ENCODE measurements around the gene NTN5.
"Not testable (repeated sequence)": the region's sequence is repeated elsewhere in the genome, so short reads cannot be mapped to it uniquely, and the experiment has no call there.

NTN5 gene

DNA sequence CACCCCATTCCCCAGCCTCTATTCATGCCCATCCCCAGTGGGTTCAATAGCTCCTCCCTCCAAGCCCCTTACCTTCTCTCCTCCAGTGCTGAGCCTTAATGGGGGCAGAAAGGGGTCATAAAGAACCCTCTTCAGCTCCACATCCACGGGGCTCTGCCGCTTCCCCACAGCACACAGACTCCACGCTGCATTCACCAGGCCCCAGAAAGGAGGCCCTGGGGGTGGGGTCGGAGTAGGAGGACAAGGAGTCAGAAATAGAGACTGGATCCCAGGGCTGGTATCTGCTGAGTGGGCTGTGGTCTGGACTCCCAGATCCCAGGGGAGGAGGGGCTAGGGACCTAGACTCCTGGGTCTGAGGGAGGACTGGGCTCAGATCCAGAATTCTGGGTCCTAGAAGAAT lies 28.5 kb downstream of the NTN5 start:
- DNase-seq: no peak

DNA sequence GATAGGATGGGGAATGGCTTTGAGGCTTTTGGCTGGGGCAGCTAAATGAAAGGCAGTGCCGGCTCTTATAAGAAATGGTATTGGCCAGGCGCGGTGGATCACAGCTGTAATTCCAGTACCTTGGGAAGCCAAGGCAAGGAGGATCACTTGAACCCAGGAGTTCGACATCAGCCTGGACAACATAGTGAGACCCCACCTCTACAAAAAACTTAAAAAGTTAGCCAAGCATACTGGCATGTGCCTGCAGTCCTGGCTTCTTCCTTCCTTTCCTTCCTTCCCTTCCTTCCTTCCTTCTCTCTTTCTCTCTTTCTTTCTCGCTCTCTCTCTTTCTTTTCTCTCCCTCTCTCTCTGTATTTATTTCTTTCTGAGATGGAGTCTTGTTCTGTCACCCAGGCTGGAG lies 30.0 kb downstream of the NTN5 start:
- DNase-seq: no peak

DNA sequence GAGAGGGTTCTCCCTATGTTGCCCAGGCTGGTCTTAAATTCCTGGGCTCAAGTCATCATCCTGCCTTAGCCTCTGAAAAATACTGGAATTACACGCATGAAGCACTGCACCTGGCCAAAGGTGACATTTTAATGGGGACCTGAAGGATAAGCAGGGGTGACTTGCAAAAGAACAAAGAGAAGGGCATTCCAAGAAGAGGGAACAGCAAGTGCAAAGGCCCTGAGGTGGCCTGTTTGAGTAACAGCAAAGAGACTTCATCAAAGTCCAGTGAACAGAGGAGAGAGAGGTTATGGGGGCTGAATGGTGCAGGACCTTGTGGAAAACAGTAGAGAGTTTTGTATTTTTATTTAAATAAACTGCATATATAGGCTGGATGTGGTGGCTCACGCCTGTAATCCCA lies 31.0 kb downstream of the NTN5 start:
- DNase-seq: no peak

DNA sequence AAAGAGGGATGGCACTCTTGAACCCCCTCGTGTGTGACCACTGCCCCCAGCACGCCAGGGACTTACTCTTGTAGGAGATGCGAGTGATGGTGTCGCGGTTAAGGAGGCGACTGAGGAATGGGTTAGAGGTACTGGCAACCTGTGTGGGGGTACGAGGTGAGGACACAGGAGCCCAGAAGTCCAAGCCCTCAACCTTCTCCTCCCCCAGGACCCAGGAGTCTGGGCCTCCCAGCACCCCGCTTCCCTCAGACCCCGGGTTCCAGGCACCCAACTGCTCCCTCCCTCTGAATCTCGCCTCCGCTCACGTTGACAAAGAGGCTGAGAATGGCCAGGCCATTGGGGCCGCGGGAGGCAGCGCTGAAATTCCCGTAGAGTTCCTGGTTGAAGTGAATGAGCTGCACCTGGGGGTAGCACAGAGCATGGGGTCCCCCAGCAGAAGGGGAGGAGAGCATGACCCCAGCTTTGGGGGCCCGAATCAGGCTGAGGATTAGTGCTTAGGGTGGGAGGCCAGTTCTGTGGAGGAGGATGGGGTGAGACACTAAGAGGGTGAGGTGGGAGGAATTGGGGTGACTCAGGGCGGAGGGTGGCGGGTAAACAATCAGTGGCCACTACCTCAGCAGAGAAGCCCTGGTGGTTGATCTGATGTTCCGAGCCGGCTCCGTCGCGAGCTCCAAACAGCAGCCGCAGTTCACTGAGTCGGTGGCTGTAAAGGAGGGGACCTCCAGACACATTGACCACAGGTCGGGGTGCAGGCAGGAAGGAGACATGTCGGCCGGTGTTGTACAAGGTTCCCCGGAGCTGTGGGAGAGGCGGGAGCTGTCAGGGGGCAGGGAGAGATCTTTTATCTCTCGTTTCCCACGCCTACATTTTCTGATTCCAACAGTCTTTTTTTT lies 33.1 kb downstream of the NTN5 start:
- no peak for DNase-seq

DNA sequence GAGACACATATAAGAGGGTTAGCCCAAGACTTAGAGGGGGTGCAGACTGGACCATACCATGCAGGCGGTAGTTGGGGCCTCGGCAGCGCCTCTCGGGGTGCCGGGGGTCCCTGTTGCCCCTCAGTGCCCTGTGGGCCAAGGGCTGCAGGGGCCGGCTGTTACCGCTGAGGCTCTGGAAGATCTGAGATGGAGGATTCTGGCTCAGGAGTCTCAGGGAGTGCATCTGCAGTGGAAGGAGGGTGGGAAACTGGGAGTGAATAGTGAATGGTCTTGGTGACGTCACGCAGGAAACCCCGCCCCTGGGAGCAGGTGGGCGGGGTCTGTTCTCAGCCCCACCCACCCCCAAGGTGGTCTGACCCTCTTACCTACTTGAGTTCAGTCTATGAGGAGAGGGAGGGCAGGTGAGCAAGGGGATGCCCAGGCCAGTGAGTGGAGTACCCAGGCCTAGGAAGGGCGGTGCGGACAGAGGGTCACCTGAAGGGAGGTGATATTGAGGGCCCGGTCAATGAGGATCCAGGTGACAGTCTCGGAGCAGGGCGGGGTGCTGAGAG lies 33.9 kb downstream of the NTN5 start:
- DNase-seq: no peak

DNA sequence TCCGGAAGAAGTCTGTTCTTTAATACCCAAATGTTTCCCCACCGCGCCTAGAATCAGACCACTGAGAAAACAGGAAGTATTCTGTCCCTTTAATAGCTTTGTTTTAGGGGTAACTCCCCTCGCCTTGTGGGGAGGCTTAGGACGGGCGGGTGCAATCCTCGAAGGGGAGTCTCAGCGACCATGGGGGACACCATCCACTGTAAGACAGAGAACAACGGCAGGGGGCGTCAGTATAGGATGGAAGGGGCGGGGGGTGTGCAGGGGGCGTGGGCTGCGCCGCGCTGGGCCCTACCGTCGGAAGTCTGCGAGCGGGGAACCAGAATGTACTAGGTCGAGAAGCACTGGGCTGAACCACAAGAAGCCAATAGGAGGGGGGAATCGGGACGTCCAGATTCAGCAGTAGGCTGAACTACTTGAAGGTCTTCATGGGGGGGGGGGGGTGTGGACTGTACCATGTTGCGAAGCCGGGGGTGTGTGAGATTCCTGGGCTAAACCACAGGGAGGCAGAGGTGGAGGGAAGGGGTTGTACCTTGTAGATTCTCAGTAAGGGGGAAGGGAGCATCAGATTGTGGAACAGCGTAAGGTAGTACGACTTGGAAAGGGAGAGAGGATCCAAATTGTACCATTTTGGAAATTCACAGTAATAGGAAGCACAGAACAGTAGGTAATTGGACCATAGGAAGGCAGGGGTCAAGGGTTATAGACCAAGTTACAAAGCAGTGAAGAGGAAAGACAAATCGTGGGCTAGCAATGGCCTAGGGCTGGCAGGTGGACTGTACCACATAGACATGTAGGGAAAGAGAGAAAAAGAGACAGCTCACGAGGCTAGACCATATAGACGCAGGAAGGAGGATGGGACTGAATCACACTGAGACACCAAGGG lies 34.6 kb downstream of the NTN5 start:
- peak; percentile 87 for DNase-seq

DNA sequence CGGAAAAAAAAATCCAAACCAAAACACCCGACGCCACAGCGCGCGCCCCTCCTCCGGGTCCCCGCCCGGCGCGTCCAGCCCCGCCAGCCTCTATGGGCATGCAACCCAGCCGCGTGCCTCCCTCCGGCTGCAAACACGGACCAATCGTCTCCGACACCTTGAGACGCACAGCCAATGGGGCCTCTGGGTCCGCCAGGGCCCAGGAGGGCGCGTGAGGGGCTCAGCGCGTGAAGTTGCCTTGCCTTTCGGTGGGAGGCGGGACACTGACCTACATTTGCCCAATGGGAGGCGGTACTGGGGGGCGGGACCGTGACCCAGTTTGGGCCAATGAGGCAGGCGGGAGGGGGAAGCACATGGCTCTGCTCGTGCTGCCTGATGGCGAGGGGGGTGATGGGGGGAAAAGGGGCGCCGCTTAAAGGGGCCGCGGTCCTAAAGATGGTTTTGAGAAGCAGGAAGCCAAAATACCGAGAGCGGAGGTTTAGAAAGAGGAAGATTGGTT lies 35.3 kb downstream of the NTN5 start:
- DNase-seq: peak; percentile 98

DNA sequence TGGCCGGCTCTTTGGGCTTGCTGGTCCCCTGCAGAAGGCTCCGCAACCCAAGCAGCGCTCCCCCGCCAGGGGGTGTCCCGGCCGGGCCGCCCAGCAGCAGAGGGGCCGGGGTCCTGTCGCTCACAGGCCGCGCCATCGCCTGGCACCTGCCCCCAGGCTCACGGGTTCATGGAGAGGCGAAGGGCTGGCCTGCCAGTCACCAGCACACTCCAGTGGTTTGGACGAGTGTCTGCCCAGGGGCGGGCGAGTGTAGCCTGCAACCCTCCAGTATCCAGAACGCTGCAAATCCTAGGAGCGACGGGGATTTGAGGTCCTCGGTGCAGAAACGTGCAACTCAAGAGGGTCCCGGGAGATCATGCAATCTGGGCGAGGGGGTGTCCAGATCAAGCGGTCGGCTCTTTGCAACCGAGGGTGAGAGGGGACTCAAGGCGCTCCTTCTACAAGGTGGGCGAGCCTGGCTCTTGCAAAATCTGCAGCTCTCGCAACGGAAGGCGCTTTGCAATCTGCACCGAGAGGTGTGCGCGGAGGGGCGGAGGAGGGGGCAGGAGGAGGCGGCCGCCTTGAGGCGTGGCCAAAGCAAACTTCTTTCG lies 35.9 kb downstream of the NTN5 start, which contains the start of gene DBP:
Gene DBP (minus strand): TSS at position 521 of the 590 bp plus-strand sequence. CDS start 385 bp downstream, at position 136.
- no peak for DNase-seq

DNA sequence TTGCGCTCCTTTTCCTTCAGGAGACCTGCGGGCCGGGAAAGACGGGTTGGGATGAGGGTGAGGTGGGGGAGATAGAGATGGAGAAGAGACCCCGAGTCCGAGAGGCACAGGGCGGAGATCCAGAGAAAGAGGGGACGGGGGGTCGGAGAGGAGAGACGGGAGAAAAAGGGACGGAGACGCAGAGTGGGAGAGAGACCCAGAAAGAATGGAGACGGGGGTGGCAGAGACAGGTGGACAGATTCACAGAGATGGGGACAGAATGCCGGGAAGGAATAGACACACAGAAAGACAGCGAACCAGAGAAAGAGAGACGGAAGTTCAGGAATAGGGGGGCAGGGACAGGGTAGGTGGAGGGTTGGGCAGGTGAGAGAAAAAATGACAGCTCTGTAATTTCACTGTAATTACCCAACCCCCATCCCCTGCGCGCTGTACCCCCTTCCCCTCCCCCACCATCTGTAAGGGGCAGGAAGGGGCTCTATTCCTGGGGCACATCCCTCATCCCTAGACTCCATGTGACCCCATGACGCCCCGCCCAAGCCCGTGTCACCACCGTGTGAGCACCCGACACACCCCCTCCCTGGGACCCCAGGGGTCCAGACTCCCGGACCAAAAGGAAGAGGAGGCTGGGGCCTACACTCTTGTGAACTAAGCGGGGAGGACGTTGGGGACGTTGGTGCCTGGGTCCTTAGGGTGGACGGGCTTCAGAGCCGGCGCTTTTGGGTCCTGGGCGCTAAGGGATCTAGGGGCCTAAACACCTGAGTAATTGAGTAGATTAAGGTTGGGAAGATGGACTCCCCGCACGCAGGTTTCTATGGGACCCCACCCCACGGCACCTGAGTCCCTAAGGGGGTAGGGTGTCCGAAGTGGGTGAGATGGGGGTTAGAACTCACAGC lies 36.6 kb downstream of the NTN5 start:
- no peak for DNase-seq

DNA sequence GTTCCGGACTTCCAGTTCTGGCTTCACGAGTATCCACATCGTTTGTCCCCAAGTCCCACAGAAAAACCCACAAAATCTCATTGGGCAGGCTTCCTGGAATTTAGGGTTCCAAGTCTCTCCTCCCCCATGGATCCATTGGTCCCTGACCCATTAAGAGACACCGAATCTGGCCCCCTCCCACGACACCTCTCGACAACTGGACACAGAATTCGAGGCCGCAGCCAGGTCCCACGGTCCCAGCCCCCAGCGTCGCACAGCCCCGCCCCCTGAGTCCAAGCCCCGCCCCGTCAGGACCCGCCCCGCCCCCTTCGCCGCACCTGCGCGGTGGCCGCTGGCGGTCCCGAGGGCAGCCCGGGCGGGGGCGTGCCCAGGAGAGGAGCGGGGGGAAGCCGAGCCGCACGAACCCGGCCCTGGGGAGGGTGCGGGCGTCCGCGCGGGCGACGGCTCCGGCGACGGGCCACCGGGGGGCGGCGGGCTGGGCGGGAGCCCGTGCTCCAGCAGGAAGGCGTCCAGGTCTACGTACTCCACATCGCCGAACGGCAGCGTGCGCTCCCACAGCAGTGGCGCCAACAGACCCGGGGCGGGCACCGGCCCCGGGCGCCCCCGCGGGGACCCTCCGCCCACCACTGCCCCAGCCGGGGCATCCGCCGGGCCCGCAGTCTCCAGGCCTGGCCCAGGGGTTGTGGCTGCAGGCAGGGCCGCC lies 37.4 kb downstream of the NTN5 start:
- peak; percentile 71 for DNase-seq

DNA sequence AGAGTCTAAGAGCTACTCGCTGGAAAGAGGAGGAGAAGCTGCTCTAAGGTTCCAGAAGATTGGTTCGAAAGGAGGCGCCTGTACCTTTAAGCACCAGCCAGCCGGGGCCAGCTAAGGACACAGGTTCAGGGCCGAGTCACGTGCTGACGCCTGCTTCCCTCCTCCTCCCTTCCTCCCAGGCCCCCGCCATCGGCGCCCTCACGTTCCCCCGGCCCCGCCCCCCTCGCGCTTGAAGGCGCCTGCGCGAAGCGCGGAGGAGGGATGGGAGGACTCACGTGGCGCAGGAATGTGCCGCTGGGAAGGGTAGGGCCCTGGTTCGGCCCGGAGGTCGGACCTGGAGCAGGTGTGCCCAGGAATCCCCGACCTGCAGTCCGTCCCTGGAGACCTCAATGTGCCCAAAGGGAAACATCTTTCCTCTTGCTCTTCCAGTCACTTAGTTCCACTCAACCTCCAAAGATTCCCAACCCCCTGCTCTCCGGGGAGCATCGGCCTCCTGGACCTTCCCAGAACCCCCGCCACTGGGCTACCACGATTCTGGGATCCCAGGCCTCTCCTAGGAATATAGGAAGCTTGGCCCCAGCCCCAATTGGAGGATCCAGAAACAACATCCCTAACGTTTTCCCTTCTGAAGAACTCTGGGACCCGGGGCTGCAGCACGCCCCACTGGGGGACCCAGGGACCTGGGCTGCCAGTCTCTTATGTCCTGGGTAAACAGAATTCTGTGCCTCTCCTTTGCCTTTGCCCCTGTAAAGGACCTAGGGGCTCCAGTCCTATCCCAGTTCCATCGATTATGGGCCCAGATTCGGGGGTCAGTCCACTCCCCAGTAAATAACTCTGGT lies 38.2 kb downstream of the NTN5 start:
- peak; percentile 94 for DNase-seq

DNA sequence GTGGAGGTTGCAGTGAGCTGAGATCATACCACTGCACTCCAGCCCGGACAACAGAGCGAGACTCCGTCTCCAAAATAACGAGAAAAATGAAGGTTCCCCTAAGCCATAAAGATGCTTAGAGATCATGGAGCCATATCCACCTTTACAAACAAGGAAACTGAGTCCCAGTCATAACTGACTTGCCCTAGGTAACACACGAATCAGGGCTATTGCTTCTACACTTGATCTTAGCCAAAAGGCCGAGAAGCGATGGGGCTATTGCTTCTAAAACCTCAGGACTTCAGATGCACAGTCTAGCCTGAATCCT lies 38.8 kb downstream of the NTN5 start:
- DNase-seq: no peak

DNA sequence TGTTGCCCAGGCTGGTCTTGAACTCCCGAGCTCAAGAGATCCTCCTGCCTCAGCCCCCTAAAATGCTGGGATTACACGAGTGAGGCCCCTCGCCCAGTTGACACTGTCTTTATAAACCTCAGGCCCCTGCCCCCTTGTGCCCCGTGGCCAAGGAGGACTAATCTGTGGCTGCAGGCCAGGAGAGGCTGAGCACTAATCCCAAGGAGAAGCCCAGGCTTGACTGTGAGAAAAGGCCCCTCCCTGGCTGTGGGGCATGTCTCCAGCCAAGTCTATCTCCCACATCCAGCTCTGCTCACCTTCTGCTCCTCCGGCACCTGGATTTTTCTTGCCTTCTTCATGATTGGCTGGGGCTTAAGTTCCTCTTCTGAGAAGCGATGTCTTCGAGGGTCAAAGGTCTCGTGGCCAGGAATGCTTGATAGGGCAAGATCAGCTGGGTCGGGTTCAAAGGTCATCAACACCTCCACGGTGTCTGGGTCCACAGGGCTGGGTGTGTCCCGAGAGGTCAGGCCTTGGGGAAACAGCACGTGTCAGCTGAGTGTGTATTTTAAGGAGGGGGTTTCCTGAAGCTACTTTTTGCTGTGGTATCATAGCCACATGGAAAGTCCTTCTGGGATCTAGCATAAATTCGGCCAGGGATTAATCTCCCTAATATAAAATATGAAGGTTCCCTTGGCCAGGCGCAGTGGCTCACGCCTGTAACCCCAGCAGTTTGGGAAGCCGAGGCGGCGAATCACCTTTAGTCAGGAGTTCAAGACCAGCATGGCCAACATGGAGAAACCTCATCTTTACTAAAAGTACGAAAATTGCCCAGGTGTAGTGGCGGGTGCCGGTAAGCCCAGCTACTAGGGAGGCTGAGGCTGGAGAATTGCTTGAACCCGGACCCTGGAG lies 39.4 kb downstream of the NTN5 start:
- DNase-seq: no peak

DNA sequence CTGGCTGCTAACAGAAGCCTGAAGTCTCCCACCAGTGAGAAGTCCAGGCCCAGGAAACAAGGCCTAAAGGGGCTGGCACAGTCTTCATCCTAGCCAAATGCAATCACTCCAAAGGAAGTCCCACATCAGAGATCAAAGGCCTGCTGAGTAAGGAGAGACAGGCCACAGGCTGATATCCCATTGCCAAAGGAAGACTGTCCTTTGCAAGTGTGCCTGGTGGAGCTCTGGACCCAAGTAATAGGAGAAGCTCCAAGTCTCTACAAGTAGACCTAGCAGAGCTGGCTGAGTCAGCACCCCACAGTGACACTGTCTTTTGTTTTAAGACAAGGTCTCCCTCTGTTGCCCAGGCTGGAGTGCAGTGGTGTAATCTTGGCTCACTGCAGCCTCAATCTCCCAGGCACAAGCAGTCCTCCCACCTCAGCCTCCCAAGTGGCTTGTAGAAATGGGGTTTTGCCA lies 40.1 kb downstream of the NTN5 start:
- no peak for DNase-seq

DNA sequence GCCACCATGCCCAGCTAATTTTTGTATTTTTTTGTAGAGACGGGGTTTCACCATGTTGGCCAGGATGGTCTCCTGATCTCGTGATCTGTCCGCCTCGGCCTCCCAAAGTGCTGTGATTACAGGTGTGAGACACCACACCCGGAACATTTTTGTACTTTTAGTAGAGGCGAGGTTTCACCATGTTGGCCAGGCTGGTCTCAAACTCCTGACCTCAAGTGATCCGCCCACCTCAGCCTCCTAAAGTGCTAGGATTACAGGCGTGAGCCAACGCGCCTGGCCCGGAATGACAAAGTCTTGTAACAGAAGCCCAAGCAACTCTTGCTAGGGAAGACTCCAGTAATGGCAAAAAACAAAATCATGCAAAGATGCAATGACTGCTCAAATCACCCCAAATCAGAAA lies 40.5 kb downstream of the NTN5 start:
- not testable (repeated sequence) for DNase-seq

DNA sequence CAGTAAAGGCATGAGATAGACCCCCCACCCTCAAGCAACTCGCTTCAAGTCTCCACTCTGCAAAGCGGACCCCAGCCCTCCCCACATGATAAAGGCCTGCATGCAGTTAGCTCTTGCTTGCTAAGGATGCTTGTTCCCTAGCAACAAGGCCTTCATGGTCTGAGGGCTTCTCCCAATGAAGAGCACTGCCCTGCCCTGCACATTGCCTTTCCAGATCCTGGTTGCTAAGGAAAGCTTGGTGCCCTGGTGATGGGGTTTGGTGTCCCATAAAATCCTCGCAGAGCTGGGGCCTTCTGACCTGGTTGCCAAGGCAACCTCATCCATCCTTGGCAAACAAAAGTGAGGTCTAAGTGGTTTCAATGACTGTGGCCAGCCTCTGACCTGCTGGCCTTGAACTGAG lies 41.6 kb downstream of the NTN5 start:
- no peak for DNase-seq

DNA sequence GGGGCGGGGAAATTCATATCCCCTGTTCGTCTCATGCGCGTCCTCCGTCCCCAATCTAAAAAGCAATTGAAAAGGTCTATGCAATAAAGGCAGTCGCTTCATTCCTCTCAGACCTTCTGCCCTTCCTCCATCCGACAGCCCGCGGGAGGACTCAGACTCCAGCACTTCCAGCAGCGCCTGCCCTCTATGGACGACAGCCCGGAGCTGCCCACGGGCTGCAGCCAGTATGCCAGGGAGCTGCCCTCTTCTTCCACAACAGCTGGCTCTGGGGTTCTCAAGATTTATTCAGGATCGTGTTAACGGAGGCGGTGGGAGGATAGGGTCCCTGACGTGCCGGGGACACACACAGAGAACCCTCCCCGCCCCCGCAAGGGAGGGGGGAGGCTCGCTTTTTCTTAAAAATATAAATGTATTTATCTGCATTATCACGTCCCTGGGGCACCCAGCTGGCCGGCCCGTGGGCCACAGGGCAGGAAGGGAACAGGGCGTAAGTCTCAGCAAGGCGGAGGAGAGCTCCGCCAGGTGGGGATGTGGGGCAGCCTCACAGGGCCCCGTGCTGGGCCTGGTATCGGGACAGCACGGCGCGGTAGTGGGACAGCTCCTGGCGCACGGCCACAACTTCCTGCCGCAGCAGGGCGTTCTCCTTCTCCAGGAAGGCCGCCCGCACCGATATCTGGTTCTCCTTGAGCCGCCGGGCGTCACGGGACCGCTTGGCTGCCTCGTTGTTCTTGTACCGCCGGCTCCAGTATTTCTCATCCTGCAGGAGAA lies 42.3 kb downstream of the NTN5 start:
- no peak for DNase-seq

DNA sequence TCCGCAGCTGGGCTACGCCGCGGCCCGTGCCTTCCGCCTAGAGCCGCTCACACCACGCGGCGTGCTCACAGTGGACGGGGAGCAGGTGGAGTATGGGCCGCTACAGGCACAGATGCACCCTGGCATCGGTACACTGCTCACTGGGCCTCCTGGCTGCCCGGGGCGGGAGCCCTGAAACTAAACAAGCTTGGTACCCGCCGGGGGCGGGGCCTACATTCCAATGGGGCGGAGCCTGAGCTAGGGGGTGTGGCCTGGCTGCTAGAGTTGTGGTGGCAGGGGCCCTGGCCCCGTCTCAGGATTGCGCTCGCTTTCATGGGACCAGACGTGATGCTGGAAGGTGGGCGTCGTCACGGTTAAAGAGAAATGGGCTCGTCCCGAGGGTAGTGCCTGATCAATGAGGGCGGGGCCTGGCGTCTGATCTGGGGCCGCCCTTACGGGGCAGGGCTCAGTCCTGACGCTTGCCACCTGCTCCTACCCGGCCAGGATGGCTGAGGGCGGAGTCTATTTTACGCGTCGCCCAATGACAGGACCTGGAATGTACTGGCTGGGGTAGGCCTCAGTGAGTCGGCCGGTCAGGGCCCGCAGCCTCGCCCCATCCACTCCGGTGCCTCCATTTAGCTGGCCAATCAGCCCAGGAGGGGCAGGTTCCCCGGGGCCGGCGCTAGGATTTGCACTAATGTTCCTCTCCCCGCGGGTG lies 43.1 kb downstream of the NTN5 start:
- no peak for DNase-seq
